NCI-H774 (cell line): ENCODE measurements around the gene ITSN2.
A peak's percentile ranks its signal among the peaks of the same experiment; 100 is the strongest.

Experiments used
- DNase-seq: peaks from one replicate; lab custom pipeline; 2025; lab: John Stamatoyannopoulos, UW

ITSN2 gene

GRCh38 chr2:24269265-24269664, 91.1 kb downstream of the ITSN2 start:
- DNase-seq, result no peak

GRCh38 chr2:24265212-24265611, 95.1 kb downstream of the ITSN2 start:
- DNase-seq, result no peak

- DNase-seq, result no peak
These were observed 97.8 kb downstream of the ITSN2 start for GRCh38 chr2:24262421-24262970.

- DNase-seq, result no peak
These were observed 98.9 kb downstream of the ITSN2 start for GRCh38 chr2:24261441-24261840.

- DNase-seq, result no peak
These were observed 101.0 kb downstream of the ITSN2 start for GRCh38 chr2:24259316-24259715.

GRCh38 chr2:24258718-24259117, 101.6 kb downstream of the ITSN2 start:
- DNase-seq, result no peak

GRCh38 chr2:24253303-24253919, 106.9 kb downstream of the ITSN2 start:
- no peak for DNase-seq

GRCh38 chr2:24247592-24247991, 112.7 kb downstream of the ITSN2 start:
- DNase-seq, result no peak

GRCh38 chr2:24247164-24247563, 113.2 kb downstream of the ITSN2 start:
- DNase-seq, result no peak

GRCh38 chr2:24245986-24246776, 114.2 kb downstream of the ITSN2 start:
- no peak for DNase-seq

GRCh38 chr2:24241528-24241927, 118.8 kb downstream of the ITSN2 start:
- DNase-seq, result no peak

- DNase-seq, result no peak
These were observed 120.8 kb downstream of the ITSN2 start for GRCh38 chr2:24239553-24239952.

- DNase-seq, result peak; percentile 80
These were observed 122.2 kb downstream of the ITSN2 start for GRCh38 chr2:24238158-24238557.

- no peak for DNase-seq
These were observed 123.0 kb downstream of the ITSN2 start for GRCh38 chr2:24237313-24237712.

- no peak for DNase-seq
These were observed 127.0 kb downstream of the ITSN2 start for GRCh38 chr2:24233321-24233720.

- no peak for DNase-seq
These were observed 128.9 kb downstream of the ITSN2 start for GRCh38 chr2:24231461-24231881.

GRCh38 chr2:24228470-24228869, 131.9 kb downstream of the ITSN2 start:
- DNase-seq, result no peak

GRCh38 chr2:24225499-24226242, 134.7 kb downstream of the ITSN2 start:
- DNase-seq, result no peak

- no peak for DNase-seq
These were observed 137.4 kb downstream of the ITSN2 start for GRCh38 chr2:24222946-24223345.

GRCh38 chr2:24221343-24222050, 138.8 kb downstream of the ITSN2 start:
- no peak for DNase-seq

GRCh38 chr2:24220554-24221291, 139.6 kb downstream of the ITSN2 start:
- no peak for DNase-seq
